ENCODE data around the gene DNAJC13.

DNA sequence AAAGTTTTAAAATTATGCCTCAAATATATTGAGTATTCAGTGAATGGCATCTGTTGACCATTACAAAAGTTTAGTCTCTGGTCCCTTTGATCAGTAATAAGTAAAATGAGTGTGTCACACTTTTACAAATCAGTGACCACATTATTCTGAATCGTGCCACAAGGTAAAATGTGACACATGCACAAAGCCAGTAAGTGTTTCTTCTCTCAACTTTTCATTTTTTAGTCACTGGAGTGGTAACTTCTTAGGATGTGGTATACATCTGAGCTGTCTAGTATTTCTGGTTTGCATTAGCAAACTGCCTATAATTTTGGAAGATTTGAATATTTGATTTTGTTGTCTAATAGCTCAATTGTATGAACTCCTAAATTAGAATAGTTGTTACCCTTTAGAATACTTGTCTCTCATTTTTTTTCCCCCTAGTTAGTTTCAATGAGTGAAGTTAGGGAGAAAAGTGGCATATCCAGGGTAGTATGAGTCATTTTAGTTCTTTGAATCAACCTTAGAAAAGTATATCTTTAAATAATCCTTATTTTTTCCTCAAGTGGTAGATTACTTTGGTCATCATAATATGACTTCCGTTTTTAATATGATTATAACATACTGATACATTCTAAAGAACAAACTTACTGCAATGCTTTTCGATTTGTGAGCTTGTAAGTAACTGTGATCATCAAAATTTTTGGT, 18.1 kb downstream of the DNAJC13 start:
- no peak for TF ChIP-seq POLR2A (IDR thresholded peaks at IDR 0.05)
- TF ChIP-seq, protein P1, sequence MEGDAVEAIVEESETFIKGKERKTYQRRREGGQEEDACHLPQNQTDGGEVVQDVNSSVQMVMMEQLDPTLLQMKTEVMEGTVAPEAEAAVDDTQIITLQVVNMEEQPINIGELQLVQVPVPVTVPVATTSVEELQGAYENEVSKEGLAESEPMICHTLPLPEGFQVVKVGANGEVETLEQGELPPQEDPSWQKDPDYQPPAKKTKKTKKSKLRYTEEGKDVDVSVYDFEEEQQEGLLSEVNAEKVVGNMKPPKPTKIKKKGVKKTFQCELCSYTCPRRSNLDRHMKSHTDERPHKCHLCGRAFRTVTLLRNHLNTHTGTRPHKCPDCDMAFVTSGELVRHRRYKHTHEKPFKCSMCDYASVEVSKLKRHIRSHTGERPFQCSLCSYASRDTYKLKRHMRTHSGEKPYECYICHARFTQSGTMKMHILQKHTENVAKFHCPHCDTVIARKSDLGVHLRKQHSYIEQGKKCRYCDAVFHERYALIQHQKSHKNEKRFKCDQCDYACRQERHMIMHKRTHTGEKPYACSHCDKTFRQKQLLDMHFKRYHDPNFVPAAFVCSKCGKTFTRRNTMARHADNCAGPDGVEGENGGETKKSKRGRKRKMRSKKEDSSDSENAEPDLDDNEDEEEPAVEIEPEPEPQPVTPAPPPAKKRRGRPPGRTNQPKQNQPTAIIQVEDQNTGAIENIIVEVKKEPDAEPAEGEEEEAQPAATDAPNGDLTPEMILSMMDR (IDR thresholded peaks at IDR 0.05), result no peak
